ENCODE results near the gene MRPS21.

- TF ChIP-seq CTCF (conservative IDR thresholded peaks at IDR 0.05): no peak
- no peak for TF ChIP-seq ZFX (IDR thresholded peaks at IDR 0.05)
Observed at GRCh38 chr1:150283260-150283659, 10.4 kb upstream of the MRPS21 start.
